Erythroblast (primary cell): Measurements from ENCODE around the gene EPN1.

Source experiments
- DNase-seq, 2 experiments: peaks; one replicate each; lab custom pipeline; 2025; lab: John Stamatoyannopoulos, UW
- GATA1 ChIP-seq: IDR thresholded peaks from 2 replicates; pipeline ENCODE4 v1.6.1; 2011; ENCODE audit warnings: low read depth, mild to moderate bottlenecking, control low read depth, low read length, moderate library complexity
- POLR2A ChIP-seq: IDR thresholded peaks from 2 replicates; pipeline ENCODE4 v1.6.1; 2011; ENCODE audit warnings: mild to moderate bottlenecking, low read length

Gene EPN1

DNA sequence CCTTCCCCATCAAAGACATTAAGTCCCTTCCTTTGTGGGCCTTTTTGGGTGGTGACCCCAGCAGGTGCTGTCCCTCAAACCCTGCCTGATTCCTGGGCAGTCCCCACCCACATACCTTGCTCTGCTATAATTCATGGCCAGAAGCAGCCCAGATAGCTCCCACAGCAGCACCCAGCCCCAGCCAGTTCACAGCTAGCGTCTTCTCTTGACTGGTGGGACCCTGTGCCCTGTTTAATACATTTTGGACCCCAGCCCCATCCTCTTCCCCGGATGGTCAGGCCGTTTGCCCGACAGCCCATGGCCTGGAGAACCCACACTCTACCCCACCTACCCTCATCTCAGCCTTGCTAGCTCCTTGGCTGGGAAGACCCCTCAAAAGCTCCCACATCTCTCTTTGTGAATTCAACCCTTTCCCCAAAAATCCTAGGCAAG, 24.9 kb upstream of the EPN1 start:
- no peak for TF ChIP-seq POLR2A
- TF ChIP-seq GATA1: no peak
- no peak for DNase-seq

DNA sequence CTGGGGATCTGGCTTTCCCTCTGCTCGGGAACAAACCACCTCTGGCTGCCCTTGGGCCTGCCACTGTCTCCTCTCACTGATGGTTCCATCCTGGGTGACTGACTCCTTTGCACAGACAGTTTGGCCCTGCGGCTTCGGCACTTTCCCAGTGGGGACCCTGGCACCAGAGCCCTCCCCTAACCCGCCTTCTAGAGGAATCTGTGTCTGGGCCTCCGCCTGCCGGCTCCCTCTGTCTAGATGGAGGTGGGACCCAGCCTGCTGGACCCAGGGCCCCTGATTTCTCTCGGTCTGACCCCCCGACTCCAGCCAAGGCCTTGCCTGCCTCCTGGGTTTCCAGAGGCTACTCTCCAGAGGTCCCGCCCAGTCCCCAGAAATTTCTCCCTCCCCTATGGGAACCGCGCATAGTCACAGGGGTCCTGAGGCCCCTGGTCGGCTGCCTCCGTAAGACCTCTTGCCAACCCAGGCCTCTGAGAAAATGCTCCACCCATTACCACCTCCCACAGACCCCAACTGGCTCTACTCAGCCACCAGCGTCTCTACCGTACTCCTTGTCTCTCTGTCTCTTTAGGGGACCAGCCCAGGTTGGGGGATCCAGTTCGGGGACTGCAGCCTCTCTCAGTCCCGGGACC, 24.3 kb upstream of the EPN1 start:
- TF ChIP-seq GATA1: no peak
- TF ChIP-seq POLR2A: no peak
- DNase-seq: no peak

DNA sequence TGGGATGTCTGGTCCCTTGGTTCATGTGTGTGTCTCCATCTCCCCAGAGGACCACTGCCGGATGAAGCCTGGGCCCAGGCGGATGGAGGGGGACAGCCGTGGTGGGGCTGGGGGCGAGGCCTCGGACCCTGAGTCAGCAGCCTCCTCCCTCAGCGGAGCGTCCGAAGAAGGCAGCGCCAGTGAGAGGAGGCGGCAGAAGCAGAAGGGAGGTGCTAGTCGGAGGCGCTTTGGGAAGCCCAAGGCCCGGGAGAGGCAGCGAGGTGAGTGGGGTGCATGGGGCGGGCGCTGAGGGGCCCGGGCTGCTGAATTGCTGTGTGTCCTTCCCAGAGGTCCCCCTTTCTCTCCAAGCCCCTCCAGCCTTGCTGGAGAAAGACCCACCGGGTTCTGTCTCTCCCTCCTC, 23.8 kb upstream of the EPN1 start:
- TF ChIP-seq POLR2A: no peak
- TF ChIP-seq GATA1: no peak
- no peak for DNase-seq

- TF ChIP-seq POLR2A (no peak), GATA1 (no peak)
- no peak for DNase-seq
Measured at GRCh38 chr19:55652311-55653128, 22.5 kb upstream of the EPN1 start.

DNA sequence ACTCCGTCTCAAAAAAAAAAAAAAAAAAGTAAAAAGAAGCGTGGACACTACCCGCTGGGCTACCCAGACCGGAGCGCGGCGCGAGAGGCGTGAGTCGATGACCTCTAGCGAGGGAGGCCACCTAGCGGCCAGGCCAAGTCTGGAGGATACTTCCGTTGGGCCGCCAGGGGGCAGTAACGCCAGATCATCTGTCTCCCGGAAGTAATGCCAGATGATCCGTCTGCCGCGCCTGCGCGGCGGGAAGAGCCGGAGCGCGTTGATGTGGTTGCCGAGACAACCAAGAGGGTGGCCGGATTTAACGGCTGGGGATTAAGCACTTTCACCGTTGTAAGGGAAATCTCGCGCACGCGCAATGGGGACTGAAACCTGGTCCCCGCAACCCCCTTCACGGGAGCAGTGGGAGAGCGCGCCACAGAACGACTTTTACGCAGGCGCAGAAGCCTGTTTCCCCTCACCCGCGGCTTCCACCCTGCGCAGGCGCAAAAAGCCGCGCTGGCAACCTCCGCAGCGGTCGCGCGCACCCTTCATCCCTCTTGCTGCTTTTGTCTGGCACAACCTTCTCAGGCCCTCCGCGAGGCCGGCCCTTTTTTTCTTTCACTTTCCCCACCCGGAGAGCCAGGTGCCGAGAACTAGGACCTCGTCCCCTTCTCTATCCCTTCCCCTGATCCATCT, 21.2 kb upstream of the EPN1 start:
- TF ChIP-seq GATA1: no peak
- TF ChIP-seq POLR2A: peak; percentile 85
- DNase-seq: peak; percentile 98 to 99

GRCh38 chr19:55654323-55654867, 20.6 kb upstream of the EPN1 start:
- DNase-seq: peak; percentile 99
- TF ChIP-seq POLR2A (no peak), GATA1 (no peak)

DNA sequence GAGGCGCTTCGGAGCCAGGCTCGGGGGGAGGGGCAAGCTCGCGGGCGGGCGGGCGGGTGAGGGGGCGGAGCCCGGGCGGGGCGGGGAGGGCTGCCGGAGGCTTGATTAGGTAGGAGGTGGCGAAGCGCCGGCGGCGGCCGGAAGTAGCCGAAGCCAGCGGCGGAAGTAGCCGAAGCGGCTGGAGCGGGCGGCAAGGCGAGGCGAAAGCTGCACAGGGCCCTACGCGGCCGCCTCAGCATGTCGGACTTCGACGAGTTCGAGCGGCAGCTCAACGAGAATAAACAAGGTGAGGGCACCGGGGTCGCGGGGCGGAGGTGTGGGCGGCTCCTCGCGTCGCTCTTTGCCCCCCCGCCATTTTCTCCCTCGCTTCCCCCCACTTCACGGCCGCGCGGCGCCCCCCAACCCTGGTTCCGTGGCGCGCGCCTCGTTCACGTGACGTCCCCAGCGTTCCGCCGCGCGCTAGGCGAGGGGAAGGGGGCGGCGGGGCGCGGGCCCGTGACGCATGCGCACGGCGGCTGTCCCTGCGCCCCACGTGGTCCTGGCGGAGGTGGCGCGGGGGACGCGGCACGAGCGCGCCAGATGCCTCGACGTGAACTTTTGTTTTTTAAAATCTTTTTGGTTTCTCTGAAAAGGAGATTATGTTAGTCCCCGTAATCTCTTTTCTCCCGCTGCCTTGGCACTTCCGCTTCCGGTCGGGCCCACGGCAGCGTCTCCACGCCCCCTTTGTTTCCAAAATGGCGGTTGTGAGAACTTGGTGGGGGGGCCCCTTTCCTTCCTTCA, 20.0 kb upstream of the EPN1 start, which contains the start of gene U2AF2:
TSS of gene U2AF2 (plus strand) at position 168 of the 780 bp plus-strand sequence. CDS start at position 238, 70 bp downstream.
- DNase-seq: peak; percentile 95 to 98

DNA sequence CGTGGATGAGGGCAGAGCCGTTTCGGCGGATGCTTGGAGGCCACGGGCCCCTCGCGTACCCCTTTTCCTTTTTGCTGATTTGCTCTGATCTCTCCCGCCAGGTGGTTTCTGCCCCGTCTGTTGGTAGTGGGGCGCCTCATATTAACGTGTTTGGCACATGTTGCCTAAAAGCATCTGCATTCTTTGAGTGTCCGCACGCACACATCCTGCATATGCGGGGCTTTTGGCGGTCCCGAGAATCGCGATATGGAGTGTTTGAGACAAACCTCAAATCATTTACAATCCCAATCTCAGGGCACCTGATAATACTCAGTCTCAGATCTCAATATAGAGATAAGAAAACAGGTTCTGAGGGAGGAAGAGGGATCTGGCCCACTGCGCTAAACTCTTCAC, 19.4 kb upstream of the EPN1 start:
- TF ChIP-seq GATA1 (no peak), POLR2A (no peak)
- no peak for DNase-seq

More for the DNA sequence above, 20.0 kb upstream of the EPN1 start, which contains the start of gene U2AF2:
- TF ChIP-seq GATA1 (no peak), POLR2A (peak; percentile 73)

DNA sequence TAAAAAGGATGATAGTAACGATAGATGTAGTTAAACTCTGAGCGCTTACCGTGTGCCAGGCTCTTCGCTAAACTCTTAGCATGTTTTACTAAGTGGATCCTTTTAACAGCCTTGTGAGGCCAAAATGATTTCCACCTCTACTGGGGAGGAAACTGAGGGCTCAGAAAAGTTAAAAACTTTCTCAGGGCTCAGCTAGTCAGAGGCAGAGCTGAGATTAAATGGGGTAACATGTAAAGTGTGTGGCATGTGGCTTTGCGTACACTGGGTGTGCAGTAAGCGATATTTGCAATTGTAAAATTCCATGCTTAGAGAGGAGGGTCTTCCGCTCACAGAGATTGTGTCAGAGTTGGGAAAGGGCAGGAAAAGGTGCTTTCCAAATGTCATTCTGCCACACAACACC, 18.5 kb upstream of the EPN1 start:
- no peak for TF ChIP-seq GATA1
- TF ChIP-seq POLR2A: no peak
- no peak for DNase-seq

DNA sequence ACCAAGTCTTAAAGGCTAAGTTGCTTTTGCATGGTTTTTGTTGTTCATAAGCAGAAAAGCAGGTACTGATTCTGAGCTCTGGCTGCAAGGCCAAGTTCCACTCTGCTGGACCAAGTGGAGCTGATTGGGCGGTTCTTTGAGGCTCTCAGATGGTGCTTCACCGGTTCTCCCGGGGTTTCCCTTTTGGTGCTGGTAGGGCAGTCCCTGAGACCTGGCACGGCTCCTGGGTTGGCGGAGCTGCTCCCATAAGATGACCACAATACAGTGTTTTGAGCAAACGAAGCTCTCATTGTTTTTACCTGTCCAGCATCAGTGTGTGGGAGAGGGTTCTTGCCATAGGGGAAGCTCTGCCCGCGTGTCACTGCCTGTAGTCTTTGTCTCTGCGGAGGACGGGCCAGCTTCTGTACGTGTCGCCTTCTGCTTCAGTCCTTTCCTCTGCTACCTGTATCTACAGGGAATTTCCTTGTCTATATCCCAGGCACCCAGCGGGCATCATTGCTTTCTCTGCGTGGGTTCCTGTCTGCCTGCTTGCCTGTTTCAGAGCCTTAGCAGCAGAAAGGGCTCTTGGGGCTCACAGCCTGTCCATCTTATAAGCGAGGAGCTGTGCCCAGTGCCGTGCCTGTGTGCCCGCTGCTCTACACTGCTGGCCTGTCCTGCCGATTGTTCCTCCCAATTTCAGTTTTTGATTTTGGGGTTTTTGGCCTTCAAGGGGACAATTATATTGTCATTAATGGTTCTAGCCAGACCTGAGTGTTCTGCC, 17.9 kb upstream of the EPN1 start:
- TF ChIP-seq GATA1: no peak
- TF ChIP-seq POLR2A: no peak
- no peak for DNase-seq

DNA sequence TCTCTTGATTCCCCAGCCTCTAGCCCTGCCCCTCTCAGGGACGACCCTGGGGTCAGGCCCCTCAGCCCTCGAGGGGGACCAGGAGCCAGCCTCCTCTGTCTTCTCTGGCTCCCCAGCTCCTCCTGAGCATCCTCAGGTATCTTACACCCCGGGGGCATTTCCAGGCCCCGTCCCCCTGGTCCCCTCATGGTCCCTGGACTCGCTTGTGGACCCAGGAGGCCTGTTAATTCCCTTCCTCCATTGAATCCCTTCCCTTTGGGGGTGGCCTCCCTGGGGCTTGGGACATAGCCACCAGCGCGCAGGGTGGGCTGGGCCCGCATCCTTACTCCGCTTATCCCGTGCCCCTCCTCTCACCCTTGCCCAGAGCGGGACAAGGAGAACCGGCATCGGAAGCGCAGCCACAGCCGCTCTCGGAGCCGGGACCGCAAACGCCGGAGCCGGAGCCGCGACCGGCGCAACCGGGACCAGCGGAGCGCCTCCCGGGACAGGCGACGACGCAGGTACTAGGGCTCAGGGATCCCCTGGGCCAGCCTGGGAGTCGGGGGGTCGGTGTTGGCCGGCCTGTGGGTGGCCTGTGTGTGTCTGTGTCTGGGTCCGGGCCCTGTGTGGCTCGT, 16.1 kb upstream of the EPN1 start:
- no peak for DNase-seq
- TF ChIP-seq POLR2A (no peak), GATA1 (no peak)

GRCh38 chr19:55659822-55660221, 15.2 kb upstream of the EPN1 start:
- no peak for TF ChIP-seq GATA1
- DNase-seq: no peak
